Measurements from ENCODE around the gene ETV5. TPM values are rescaled to one million over a fixed set of nuclear protein-coding genes. Genes with fewer than 3 reads are reported as not detected.

ETV5 gene
- total RNA-seq = 10 to 100 TPM in 1 of 4 donors, 1 to 10 TPM in 3; 6.1 to 35.1 (median 7.3) TPM
- 1.7 TPM for polyA plus RNA-seq
- long read RNA-seq, donor 1, partial matches to known transcripts = 0 of 1 reads
- long read RNA-seq, donor 1, other reads (novel, unspliced or antisense) = 1 of 1 reads
- long read RNA-seq, donor 2, partial matches to known transcripts = 1 of 1 reads
- long read RNA-seq, donor 2, other reads (novel, unspliced or antisense) = 0 of 1 reads
- long read RNA-seq, donor 3, full-length matches to known transcripts = 9 of 34 reads
- long read RNA-seq, donor 3, partial matches to known transcripts = 15 of 34 reads
- long read RNA-seq, donor 3, other reads (novel, unspliced or antisense) = 10 of 34 reads
- long read RNA-seq, donor 4, partial matches to known transcripts = 1 of 5 reads
- long read RNA-seq, donor 4, other reads (novel, unspliced or antisense) = 3 of 5 reads

- Histone ChIP-seq H3K4me1 (ENCODE audit: control insufficient read depth, insufficient read depth, low read length) (peaks cover 6% of the 10 kb centered on the region), H3K27me3 (ENCODE audit: control insufficient read depth, insufficient read depth) (no peaks in the 10 kb centered on the region), H3K9me3 (ENCODE audit: control insufficient read depth, low read length) (no peaks in the 10 kb centered on the region), H3K4me3 (ENCODE audit: low read length) (peak within 1 kb of the TSS; percentile 76), H3K27ac (ENCODE audit: low read length) (peak within 1 kb of the TSS; percentile 93)
- DNase-seq = peak; percentile 99
- intact Hi-C loops (cut with DNase I) = loop anchor here in 1 of 4 donors (10.0 kb wide), 1 partner anchor 116 kb away; no protein-coding TSS in a partner anchor
- peak; percentile 99 for ATAC-seq
- under 1% methylated on average over 63 of the region's 63 CpGs for WGBS
Measured at GRCh38 chr3:186108941-186109865, at the start of gene ETV5. Gene ETV5, minus strand, starts transcription at chr3:186109089. Its CDS starts 3,221 bp downstream, at chr3:186105868.

- H3K27me3 ChIP-seq (ENCODE audit: control insufficient read depth, insufficient read depth) = no peaks in the 10 kb centered on the region
- H3K27ac ChIP-seq (ENCODE audit: low read length) = no peak overlapping the region
- peaks cover 2% of the 10 kb centered on the region for H3K4me1 ChIP-seq (ENCODE audit: control insufficient read depth, insufficient read depth, low read length)
- intact Hi-C loops (cut with DNase I) = no loop called here
- ATAC-seq (no peak), DNase-seq (no peak)
- H3K4me3 ChIP-seq (ENCODE audit: low read length) = no peak overlapping the region
- no peaks in the 10 kb centered on the region for H3K9me3 ChIP-seq (ENCODE audit: control insufficient read depth, low read length)
- WGBS = 91% methylated on average over 2 of the region's 2 CpGs
Measured at GRCh38 chr3:186154641-186155040, 45.8 kb upstream of the ETV5 start.

GRCh38 chr3:186152889-186153292 is 44.0 kb upstream of the ETV5 start:
- DNase-seq = no peak
- WGBS = 72% methylated on average over 9 of the region's 9 CpGs
- Histone ChIP-seq H3K9me3 (ENCODE audit: control insufficient read depth, low read length) (no peaks in the 10 kb centered on the region), H3K27me3 (ENCODE audit: control insufficient read depth, insufficient read depth) (no peaks in the 10 kb centered on the region), H3K4me1 (ENCODE audit: control insufficient read depth, insufficient read depth, low read length) (peaks cover 2% of the 10 kb centered on the region), H3K27ac (ENCODE audit: low read length) (no peak overlapping the region), H3K4me3 (ENCODE audit: low read length) (no peak overlapping the region)
- intact Hi-C loops (cut with DNase I) = no loop called here
- ATAC-seq = peak; percentile 37 to 47

GRCh38 chr3:186152361-186152798 is 43.5 kb upstream of the ETV5 start:
- H3K9me3 ChIP-seq (ENCODE audit: control insufficient read depth, low read length) = no peaks in the 10 kb centered on the region
- 58% methylated on average over 8 of the region's 8 CpGs for WGBS
- no peaks in the 10 kb centered on the region for H3K27me3 ChIP-seq (ENCODE audit: control insufficient read depth, insufficient read depth)
- no peak for DNase-seq
- ATAC-seq = peak in 1 of 2 donors; percentile 24
- peaks cover 2% of the 10 kb centered on the region for H3K4me1 ChIP-seq (ENCODE audit: control insufficient read depth, insufficient read depth, low read length)
- H3K4me3 ChIP-seq (ENCODE audit: low read length) = no peak overlapping the region
- intact Hi-C loops (cut with DNase I) = no loop called here
- H3K27ac ChIP-seq (ENCODE audit: low read length) = no peak overlapping the region

GRCh38 chr3:186151077-186151971 is 42.4 kb upstream of the ETV5 start:
- peaks cover 2% of the 10 kb centered on the region for H3K4me1 ChIP-seq (ENCODE audit: control insufficient read depth, insufficient read depth, low read length)
- H3K27ac ChIP-seq (ENCODE audit: low read length) = no peak overlapping the region
- no peaks in the 10 kb centered on the region for H3K27me3 ChIP-seq (ENCODE audit: control insufficient read depth, insufficient read depth)
- no peaks in the 10 kb centered on the region for H3K9me3 ChIP-seq (ENCODE audit: control insufficient read depth, low read length)
- H3K4me3 ChIP-seq (ENCODE audit: low read length) = no peak overlapping the region
- ATAC-seq = no peak
- DNase-seq = no peak
- intact Hi-C loops (cut with DNase I) = no loop called here
- WGBS = 81% methylated on average over 7 of the region's 7 CpGs

GRCh38 chr3:186150041-186150830 is 41.3 kb upstream of the ETV5 start:
- H3K4me3 ChIP-seq (ENCODE audit: low read length) = no peak overlapping the region
- no peaks in the 10 kb centered on the region for H3K27me3 ChIP-seq (ENCODE audit: control insufficient read depth, insufficient read depth)
- H3K4me1 ChIP-seq (ENCODE audit: control insufficient read depth, insufficient read depth, low read length) = peaks cover 2% of the 10 kb centered on the region
- H3K9me3 ChIP-seq (ENCODE audit: control insufficient read depth, low read length) = no peaks in the 10 kb centered on the region
- WGBS = 73% methylated on average over 11 of the region's 11 CpGs
- intact Hi-C loops (cut with DNase I) = no loop called here
- ATAC-seq = no peak
- H3K27ac ChIP-seq (ENCODE audit: low read length) = no peak overlapping the region
- no peak for DNase-seq

- Histone ChIP-seq H3K9me3 (ENCODE audit: control insufficient read depth, low read length) (no peaks in the 10 kb centered on the region), H3K27me3 (ENCODE audit: control insufficient read depth, insufficient read depth) (no peaks in the 10 kb centered on the region), H3K4me1 (ENCODE audit: control insufficient read depth, insufficient read depth, low read length) (peaks cover 2% of the 10 kb centered on the region), H3K27ac (ENCODE audit: low read length) (no peak overlapping the region), H3K4me3 (ENCODE audit: low read length) (no peak overlapping the region)
- intact Hi-C loops (cut with DNase I) = no loop called here
- no peak for ATAC-seq
- 81% methylated on average over 15 of the region's 15 CpGs for WGBS
- DNase-seq = no peak
Measured at GRCh38 chr3:186149319-186149960, 40.6 kb upstream of the ETV5 start.

GRCh38 chr3:186144257-186144656 is 35.4 kb upstream of the ETV5 start:
- WGBS = 75% methylated on average over 5 of the region's 5 CpGs
- intact Hi-C loops (cut with DNase I) = no loop called here
- Histone ChIP-seq H3K9me3 (ENCODE audit: control insufficient read depth, low read length) (no peaks in the 10 kb centered on the region), H3K27ac (ENCODE audit: low read length) (no peak overlapping the region), H3K27me3 (ENCODE audit: control insufficient read depth, insufficient read depth) (no peaks in the 10 kb centered on the region), H3K4me1 (ENCODE audit: control insufficient read depth, insufficient read depth, low read length) (no peaks in the 10 kb centered on the region), H3K4me3 (ENCODE audit: low read length) (no peak overlapping the region)
- DNase-seq = no peak
- ATAC-seq = no peak

GRCh38 chr3:186143250-186143649 is 34.4 kb upstream of the ETV5 start:
- Histone ChIP-seq H3K4me3 (ENCODE audit: low read length) (no peak overlapping the region), H3K27me3 (ENCODE audit: control insufficient read depth, insufficient read depth) (no peaks in the 10 kb centered on the region), H3K4me1 (ENCODE audit: control insufficient read depth, insufficient read depth, low read length) (no peaks in the 10 kb centered on the region), H3K27ac (ENCODE audit: low read length) (no peak overlapping the region), H3K9me3 (ENCODE audit: control insufficient read depth, low read length) (no peaks in the 10 kb centered on the region)
- intact Hi-C loops (cut with DNase I) = no loop called here
- no peak for DNase-seq
- ATAC-seq = no peak
- WGBS = 80% methylated on average over 1 of the region's 1 CpG
